Activated naive CD4-positive, alpha-beta T cell treated with anti-CD3 and anti-CD28 coated beads for 36 hours (primary cell): Measurements from ENCODE around the gene SLC6A2. TPM values are rescaled to one million over a fixed set of nuclear protein-coding genes. Genes with fewer than 3 reads are reported as not detected.

Experiments used
- CTCF ChIA-PET: fragments of 350-600 bp; sonication (Branson Sonifier 250); formaldehyde crosslinking; loops from one replicate; lab custom pipeline; 2021; ENCODE audit warnings: antibody characterized with exemption; lab: Charles Lee
- DNase-seq: peaks from one replicate; pipeline ENCODE4 v3.0.0-alpha.2; 2020
- H3K27ac Mint-ChIP-seq: one replicate; pipeline ENCODE4 v1.8.0; 2021; ENCODE audit warnings: mild to moderate bottlenecking, mixed read lengths
- H3K27me3 Mint-ChIP-seq: one replicate; pipeline ENCODE4 v1.8.0; 2021; ENCODE audit warnings: low read depth, mixed read lengths
- H3K36me3 Mint-ChIP-seq: one replicate; pipeline ENCODE4 v1.8.0; 2021; ENCODE audit warnings: low read depth, mixed read lengths
- H3K4me1 Mint-ChIP-seq: one replicate; pipeline ENCODE4 v1.8.0; 2021; ENCODE audit warnings: low read depth, mixed read lengths
- H3K4me3 Mint-ChIP-seq: one replicate; pipeline ENCODE4 v1.8.0; 2021; ENCODE audit warnings: mild to moderate bottlenecking, moderate library complexity, mixed read lengths
- H3K9me3 Mint-ChIP-seq: one replicate; pipeline ENCODE4 v1.8.0; 2021; ENCODE audit warnings: mixed read lengths
- intact Hi-C: fragments of 100-400 bp; cut with micrococcal nuclease; formaldehyde crosslinking; loops from one replicate; pipeline ENCODE4 v1.15.1; 2023
- total RNA-seq, 2 experiments: library from RNA; stranded (reverse); gene quantifications; one replicate each; pipeline ENCODE4 v1.2.3, GENCODE V29; 2021

Gene SLC6A2
- total RNA-seq, 2 experiments from 2014 or later, result not detected

- intact Hi-C loops, result no loop called here
- Mint-ChIP-seq H3K27me3 (peaks cover 2% of the 10 kb centered on the region), H3K4me3 (no peak overlapping the region), H3K9me3 (no peaks in the 10 kb centered on the region), H3K4me1 (no peaks in the 10 kb centered on the region), H3K36me3 (no peaks in the 10 kb centered on the region), H3K27ac (no peak overlapping the region)
- DNase-seq, result no peak
- CTCF ChIA-PET, result no interaction called here
These were observed 10.2 kb downstream of the SLC6A2 start for GRCh38 chr16:55666012-55666411.

- Mint-ChIP-seq H3K4me1 (no peaks in the 10 kb centered on the region), H3K4me3 (no peak overlapping the region), H3K27me3 (peaks cover 2% of the 10 kb centered on the region), H3K36me3 (no peaks in the 10 kb centered on the region), H3K9me3 (no peaks in the 10 kb centered on the region), H3K27ac (no peak overlapping the region)
- CTCF ChIA-PET, result no interaction called here
- intact Hi-C loops, result no loop called here
- no peak for DNase-seq
These were observed 12.0 kb downstream of the SLC6A2 start for GRCh38 chr16:55667753-55668152.

DNA sequence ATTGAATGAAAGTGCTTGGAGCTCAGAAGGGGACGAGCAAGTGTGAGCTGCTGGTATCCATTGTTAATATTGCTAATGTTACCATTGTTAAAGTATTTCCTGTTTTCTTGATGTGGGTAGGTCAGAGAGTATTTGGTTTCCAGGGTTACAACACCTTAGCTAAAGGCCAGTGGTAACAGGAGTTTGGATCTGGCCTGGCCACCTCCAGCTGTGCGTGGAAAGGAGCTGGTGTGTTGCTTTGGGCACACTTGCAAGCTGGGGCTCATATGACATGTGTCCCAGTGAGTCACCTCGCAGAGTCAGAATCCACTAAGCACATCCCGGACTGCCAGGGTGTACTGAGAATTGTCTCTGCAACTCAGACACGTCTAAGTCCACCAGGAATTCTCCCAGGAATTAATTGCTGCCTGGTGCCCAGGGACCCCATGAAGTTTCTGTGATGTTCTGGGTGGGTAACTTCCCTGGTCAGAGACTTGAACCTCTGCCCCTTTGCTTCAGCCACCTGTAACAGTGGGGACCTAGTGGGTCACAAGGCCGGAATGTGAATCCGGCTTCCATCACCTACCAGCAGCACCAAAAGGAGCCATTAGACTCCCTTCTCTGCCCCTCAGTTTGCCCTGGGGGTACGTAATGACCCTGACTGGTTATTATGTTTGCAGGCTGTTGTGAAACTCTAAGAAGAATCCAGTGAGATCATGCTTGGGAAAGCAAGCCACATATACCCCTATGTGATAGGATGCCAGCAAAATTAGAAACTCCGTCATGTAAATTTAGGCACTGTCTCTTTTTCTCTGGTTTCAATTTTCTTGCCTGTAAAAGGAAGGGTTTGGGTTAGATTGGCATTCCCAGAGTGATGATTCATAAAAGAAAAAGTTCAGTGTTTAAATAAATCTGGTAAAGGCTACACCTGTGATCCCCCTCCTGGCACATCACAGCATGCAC lies 12.8 kb downstream of the SLC6A2 start:
- no peaks in the 10 kb centered on the region for H3K36me3 Mint-ChIP-seq
- intact Hi-C loops, result no loop called here
- no peak overlapping the region for H3K4me3 Mint-ChIP-seq
- H3K27ac Mint-ChIP-seq, result no peak overlapping the region
- H3K9me3 Mint-ChIP-seq, result peaks cover 3% of the 10 kb centered on the region
- H3K4me1 Mint-ChIP-seq, result no peaks in the 10 kb centered on the region
- DNase-seq, result no peak
- peaks cover 5% of the 10 kb centered on the region for H3K27me3 Mint-ChIP-seq
- CTCF ChIA-PET, result no interaction called here

GRCh38 chr16:55671206-55671973 lies 15.6 kb downstream of the SLC6A2 start:
- no peaks in the 10 kb centered on the region for H3K36me3 Mint-ChIP-seq
- H3K4me1 Mint-ChIP-seq, result no peaks in the 10 kb centered on the region
- CTCF ChIA-PET, result interaction anchor here (0.6 to 0.7 kb wide), 2 partner anchors 206 to 207 kb away, joined by 3 read pairs; no protein-coding TSS in a partner anchor
- intact Hi-C loops, result no loop called here
- peaks cover 7% of the 10 kb centered on the region for H3K27me3 Mint-ChIP-seq
- H3K27ac Mint-ChIP-seq, result no peak overlapping the region
- no peak for DNase-seq
- peaks cover 3% of the 10 kb centered on the region for H3K9me3 Mint-ChIP-seq
- H3K4me3 Mint-ChIP-seq, result no peak overlapping the region

- Mint-ChIP-seq H3K9me3 (peaks cover 3% of the 10 kb centered on the region), H3K27me3 (peaks cover 7% of the 10 kb centered on the region), H3K27ac (no peak overlapping the region), H3K4me1 (no peaks in the 10 kb centered on the region), H3K4me3 (no peak overlapping the region), H3K36me3 (no peaks in the 10 kb centered on the region)
- CTCF ChIA-PET, result no interaction called here
- DNase-seq, result no peak
- intact Hi-C loops, result no loop called here
These were observed 16.1 kb downstream of the SLC6A2 start for GRCh38 chr16:55671974-55672280.

DNA sequence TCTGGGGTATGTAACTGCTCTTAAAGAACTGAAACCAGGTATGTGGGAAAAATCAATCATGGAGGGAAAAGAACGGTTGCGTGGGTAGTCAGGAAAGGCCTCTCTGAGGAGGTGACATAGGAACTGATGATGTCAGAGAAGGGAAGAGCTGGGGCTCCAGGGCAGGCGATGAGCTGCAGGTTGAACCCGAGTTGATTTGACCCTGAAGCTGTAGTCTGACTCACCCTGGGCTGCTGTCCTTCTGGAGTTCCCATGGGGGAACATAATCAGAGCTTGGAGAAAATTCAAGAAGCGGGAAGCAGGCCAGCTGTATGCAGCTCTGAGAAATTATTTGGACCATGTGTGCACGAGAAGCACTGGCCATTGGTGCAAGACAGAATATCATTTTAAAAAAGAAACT lies 16.7 kb downstream of the SLC6A2 start:
- no peak overlapping the region for H3K4me3 Mint-ChIP-seq
- H3K36me3 Mint-ChIP-seq, result no peaks in the 10 kb centered on the region
- DNase-seq, result no peak
- peaks cover 5% of the 10 kb centered on the region for H3K27me3 Mint-ChIP-seq
- CTCF ChIA-PET, result no interaction called here
- intact Hi-C loops, result no loop called here
- no peaks in the 10 kb centered on the region for H3K4me1 Mint-ChIP-seq
- H3K9me3 Mint-ChIP-seq, result peaks cover 3% of the 10 kb centered on the region
- H3K27ac Mint-ChIP-seq, result no peak overlapping the region

GRCh38 chr16:55678161-55678821 lies 22.5 kb downstream of the SLC6A2 start:
- Mint-ChIP-seq H3K9me3 (no peaks in the 10 kb centered on the region), H3K27ac (no peak overlapping the region), H3K4me3 (no peak overlapping the region), H3K27me3 (peaks cover 4% of the 10 kb centered on the region), H3K4me1 (no peaks in the 10 kb centered on the region), H3K36me3 (no peaks in the 10 kb centered on the region)
- intact Hi-C loops, result no loop called here
- CTCF ChIA-PET, result no interaction called here
- no peak for DNase-seq

- H3K9me3 Mint-ChIP-seq, result no peaks in the 10 kb centered on the region
- H3K4me1 Mint-ChIP-seq, result no peaks in the 10 kb centered on the region
- DNase-seq, result no peak
- no peak overlapping the region for H3K4me3 Mint-ChIP-seq
- no peaks in the 10 kb centered on the region for H3K36me3 Mint-ChIP-seq
- no peak overlapping the region for H3K27ac Mint-ChIP-seq
- intact Hi-C loops, result no loop called here
- CTCF ChIA-PET, result no interaction called here
- peaks cover 7% of the 10 kb centered on the region for H3K27me3 Mint-ChIP-seq
These were observed 26.3 kb downstream of the SLC6A2 start for GRCh38 chr16:55682086-55682485.

DNA sequence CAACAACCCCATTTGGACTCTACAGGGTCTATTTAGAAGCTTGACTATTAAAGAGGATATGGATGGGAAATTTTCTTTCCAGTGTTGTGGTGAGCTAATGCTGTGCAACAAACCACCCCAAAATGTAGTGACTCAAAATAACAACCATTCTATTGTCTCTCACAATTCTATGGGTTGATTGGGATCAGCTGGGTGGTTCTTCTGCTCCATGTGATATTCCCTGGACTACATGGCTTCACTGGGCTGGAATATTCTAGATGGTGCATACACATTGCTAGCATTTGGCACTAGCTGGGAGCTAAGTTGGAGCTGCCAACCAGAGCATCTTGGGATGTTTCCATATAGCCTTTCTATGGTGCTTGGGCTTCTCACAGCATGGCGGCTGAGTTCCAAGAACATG lies 30.2 kb downstream of the SLC6A2 start:
- H3K4me1 Mint-ChIP-seq, result no peaks in the 10 kb centered on the region
- CTCF ChIA-PET, result interaction anchor here (0.6 to 1.1 kb wide), 2 partner anchors 132 to 156 kb away, joined by 3 to 4 read pairs; no protein-coding TSS in a partner anchor
- H3K27ac Mint-ChIP-seq, result no peak overlapping the region
- DNase-seq, result no peak
- intact Hi-C loops, result no loop called here
- no peaks in the 10 kb centered on the region for H3K9me3 Mint-ChIP-seq
- H3K27me3 Mint-ChIP-seq, result peaks cover 8% of the 10 kb centered on the region
- H3K36me3 Mint-ChIP-seq, result no peaks in the 10 kb centered on the region
- H3K4me3 Mint-ChIP-seq, result no peak overlapping the region

GRCh38 chr16:55686671-55687070 lies 30.9 kb downstream of the SLC6A2 start:
- Mint-ChIP-seq H3K9me3 (no peaks in the 10 kb centered on the region), H3K4me1 (no peaks in the 10 kb centered on the region), H3K4me3 (no peak overlapping the region), H3K36me3 (no peaks in the 10 kb centered on the region), H3K27me3 (peaks cover 8% of the 10 kb centered on the region), H3K27ac (no peak overlapping the region)
- no peak for DNase-seq
- CTCF ChIA-PET, result no interaction called here
- intact Hi-C loops, result no loop called here

- intact Hi-C loops, result no loop called here
- Mint-ChIP-seq H3K36me3 (no peaks in the 10 kb centered on the region), H3K4me1 (no peaks in the 10 kb centered on the region), H3K9me3 (no peaks in the 10 kb centered on the region), H3K4me3 (no peak overlapping the region), H3K27ac (no peak overlapping the region), H3K27me3 (peaks cover 8% of the 10 kb centered on the region)
- no peak for DNase-seq
- CTCF ChIA-PET, result interaction anchor here (0.8 kb wide), 1 partner anchor 223 kb away, joined by 3 read pairs; no protein-coding TSS in a partner anchor
These were observed 32.0 kb downstream of the SLC6A2 start for GRCh38 chr16:55687802-55688201.

- CTCF ChIA-PET, result interaction anchor here (1.8 kb wide), 1 partner anchor 226 kb away, joined by 9 read pairs; no protein-coding TSS in a partner anchor
- Mint-ChIP-seq H3K27me3 (peaks cover 3% of the 10 kb centered on the region), H3K4me3 (no peak overlapping the region), H3K9me3 (no peaks in the 10 kb centered on the region), H3K27ac (no peak overlapping the region), H3K36me3 (no peaks in the 10 kb centered on the region), H3K4me1 (no peaks in the 10 kb centered on the region)
- intact Hi-C loops, result no loop called here
- DNase-seq, result no peak
These were observed 35.1 kb downstream of the SLC6A2 start for GRCh38 chr16:55690841-55691240.
